ENCODE measurements around the gene ASB1.

ASB1 gene

DNA sequence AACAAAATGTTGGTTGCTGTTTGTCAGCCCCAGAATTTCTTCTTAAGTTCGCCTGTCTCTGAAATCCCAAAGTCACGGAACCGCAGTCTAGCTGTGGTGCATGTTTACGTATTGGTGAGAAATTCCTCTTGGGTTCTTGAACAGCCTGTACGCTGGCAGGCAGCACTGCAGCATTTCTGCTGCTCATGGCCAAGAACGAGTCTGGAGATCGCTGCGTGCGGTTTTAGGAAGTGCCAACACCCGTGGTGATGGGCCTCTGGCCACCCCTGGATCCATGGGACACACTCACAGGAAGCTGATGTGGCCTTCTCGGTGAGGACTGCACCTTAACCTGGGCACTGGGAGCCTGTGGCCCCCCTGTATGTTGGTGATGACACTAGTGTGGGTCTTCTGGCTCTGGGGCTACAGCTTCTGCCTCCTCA is 23.7 kb downstream of the ASB1 start:
- TF ChIP-seq, protein P1, sequence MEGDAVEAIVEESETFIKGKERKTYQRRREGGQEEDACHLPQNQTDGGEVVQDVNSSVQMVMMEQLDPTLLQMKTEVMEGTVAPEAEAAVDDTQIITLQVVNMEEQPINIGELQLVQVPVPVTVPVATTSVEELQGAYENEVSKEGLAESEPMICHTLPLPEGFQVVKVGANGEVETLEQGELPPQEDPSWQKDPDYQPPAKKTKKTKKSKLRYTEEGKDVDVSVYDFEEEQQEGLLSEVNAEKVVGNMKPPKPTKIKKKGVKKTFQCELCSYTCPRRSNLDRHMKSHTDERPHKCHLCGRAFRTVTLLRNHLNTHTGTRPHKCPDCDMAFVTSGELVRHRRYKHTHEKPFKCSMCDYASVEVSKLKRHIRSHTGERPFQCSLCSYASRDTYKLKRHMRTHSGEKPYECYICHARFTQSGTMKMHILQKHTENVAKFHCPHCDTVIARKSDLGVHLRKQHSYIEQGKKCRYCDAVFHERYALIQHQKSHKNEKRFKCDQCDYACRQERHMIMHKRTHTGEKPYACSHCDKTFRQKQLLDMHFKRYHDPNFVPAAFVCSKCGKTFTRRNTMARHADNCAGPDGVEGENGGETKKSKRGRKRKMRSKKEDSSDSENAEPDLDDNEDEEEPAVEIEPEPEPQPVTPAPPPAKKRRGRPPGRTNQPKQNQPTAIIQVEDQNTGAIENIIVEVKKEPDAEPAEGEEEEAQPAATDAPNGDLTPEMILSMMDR (IDR thresholded peaks at IDR 0.05; ENCODE audit: insufficient read depth, low read length, poor library complexity, severe bottlenecking) = no peak
- Histone ChIP-seq H3K36me3 (ENCODE audit: control insufficient read depth, insufficient read depth, low read length) (peaks cover 43% of the 10 kb centered on the region), H3K4me3 (replicated peaks; ENCODE audit: low read depth, low read length) (no peak overlapping the region), H3K27me3 (replicated peaks; ENCODE audit: control insufficient read depth, insufficient read depth, low read length) (no peaks in the 10 kb centered on the region)
- DNase-seq (ENCODE audit: extremely low read depth, insufficient read length) = no peak

DNA sequence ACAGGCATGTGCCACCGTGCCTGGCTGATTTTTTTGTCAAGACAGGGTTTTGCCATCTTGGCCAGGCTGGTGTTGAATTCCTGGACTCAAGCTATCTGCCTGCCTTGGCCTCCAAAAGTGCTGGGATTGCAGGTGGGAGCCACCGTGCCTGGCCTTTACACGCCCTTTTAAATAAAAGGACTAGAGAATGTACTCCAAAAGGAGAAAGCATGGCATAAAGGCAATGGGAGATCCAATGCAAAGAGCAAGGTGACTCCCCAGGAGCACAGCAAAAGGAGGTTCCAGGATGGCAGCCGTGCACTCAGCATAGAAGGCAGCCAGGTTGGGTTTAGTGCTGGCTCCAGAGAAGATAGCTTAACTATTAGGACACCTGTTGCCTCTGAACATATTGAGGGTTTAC is 27.1 kb downstream of the ASB1 start:
- Histone ChIP-seq H3K36me3 (ENCODE audit: control insufficient read depth, insufficient read depth, low read length) (peaks cover 18% of the 10 kb centered on the region), H3K4me3 (replicated peaks; ENCODE audit: low read depth, low read length) (no peak overlapping the region), H3K27me3 (replicated peaks; ENCODE audit: control insufficient read depth, insufficient read depth, low read length) (no peaks in the 10 kb centered on the region; the same call in 1 of the 2 replicates)
- DNase-seq (ENCODE audit: extremely low read depth, insufficient read length) = no peak
- TF ChIP-seq, protein P1 (IDR thresholded peaks at IDR 0.05; ENCODE audit: insufficient read depth, low read length, poor library complexity, severe bottlenecking) = no peak

DNA sequence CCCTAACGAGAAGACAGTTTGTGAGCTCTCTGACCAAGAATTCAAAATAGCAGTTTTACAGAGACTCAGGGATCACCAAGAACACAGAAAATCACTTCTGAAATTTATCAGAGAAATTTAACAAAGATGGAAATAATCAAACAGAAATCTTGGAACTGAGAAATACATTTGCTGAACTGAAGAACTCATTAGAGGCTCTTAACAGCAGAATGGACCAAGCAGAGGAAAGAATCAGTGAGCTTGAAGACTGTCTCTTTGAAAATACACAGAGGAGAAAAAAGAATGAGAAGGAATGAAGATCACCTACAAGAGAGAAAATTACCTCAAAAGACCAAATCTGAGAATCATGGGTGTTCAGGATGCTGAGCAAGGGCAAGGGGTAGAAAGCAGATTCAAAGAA is 29.7 kb downstream of the ASB1 start:
- H3K27me3 ChIP-seq (replicated peaks; ENCODE audit: control insufficient read depth, insufficient read depth, low read length) = no peaks in the 10 kb centered on the region; the same call in 1 of the 2 replicates
- H3K36me3 ChIP-seq (ENCODE audit: control insufficient read depth, insufficient read depth, low read length) = peaks cover 4% of the 10 kb centered on the region
- no peak for DNase-seq (ENCODE audit: extremely low read depth, insufficient read length)
- H3K4me3 ChIP-seq (replicated peaks; ENCODE audit: low read depth, low read length) = no peak overlapping the region
- TF ChIP-seq, protein P1 (IDR thresholded peaks at IDR 0.05; ENCODE audit: insufficient read depth, low read length, poor library complexity, severe bottlenecking) = no peak

DNA sequence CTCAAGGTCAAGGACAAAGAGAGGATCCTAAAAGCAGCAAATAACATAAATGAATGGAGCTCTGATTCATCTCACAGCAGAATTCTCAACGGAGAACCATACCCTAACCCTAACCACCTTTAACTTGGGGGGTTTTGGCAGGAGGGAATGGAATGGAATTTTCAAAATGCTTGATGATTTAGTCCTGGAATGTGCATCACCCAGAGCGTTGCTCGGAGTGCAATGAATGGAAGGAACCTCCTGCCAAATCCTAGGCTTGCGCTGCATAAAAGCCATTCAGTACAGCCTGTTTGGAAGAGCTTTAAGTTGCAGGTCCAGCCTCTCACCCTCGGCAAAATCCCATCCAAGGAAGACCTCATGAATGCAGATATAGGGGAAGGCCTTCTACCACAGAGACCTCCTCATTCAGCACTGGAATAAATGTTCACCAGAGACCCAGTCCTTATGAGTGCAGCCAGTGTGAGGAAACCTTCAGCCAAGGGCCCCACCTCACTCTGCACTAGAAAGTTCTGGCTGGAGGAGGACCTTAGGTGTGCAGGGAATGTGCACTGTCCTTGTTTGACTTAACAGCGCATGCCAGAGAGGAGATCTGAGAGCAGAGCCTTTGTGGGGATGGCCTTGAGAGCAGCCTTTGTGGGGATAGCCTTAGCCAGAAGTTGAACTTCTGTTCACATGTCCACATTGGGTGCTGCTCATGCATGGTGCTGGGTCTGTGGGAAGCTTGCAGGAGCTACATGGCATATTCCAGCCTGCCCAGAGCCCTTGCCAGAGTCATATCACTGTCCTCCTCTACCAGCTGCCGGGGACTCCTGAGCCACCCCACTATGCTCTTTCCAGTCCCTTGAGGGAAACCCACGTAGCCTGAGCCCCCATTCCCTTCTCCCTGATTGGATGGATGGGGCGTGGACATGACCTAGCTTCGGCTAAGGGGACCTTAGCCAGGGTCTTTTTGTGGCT is 30.5 kb downstream of the ASB1 start:
- no peaks in the 10 kb centered on the region; the same call in 1 of the 2 replicates for H3K27me3 ChIP-seq (replicated peaks; ENCODE audit: control insufficient read depth, insufficient read depth, low read length)
- TF ChIP-seq, protein P1 (IDR thresholded peaks at IDR 0.05; ENCODE audit: insufficient read depth, low read length, poor library complexity, severe bottlenecking) = no peak
- no peak overlapping the region for H3K4me3 ChIP-seq (replicated peaks; ENCODE audit: low read depth, low read length)
- no peaks in the 10 kb centered on the region for H3K36me3 ChIP-seq (ENCODE audit: control insufficient read depth, insufficient read depth, low read length)
- no peak for DNase-seq (ENCODE audit: extremely low read depth, insufficient read length)

DNA sequence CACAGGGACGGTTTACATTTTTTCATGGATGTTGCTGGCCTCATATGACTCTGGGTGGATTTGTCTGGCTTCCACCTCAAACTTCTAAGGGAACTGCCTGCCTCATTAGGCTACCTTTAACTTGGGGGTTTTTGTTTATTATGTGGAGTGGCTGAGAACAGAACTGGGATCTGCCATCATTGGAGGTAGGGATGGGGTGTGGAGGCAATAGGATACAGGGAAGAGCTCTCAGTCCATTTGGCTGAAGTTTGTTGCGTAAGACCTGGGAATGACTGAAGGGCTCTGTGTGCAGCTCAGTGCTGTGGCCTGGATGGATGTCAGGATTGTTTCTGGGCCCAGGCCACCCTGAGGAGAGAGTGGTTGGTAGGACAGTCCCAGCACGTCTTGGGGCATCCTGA is 31.2 kb downstream of the ASB1 start:
- no peaks in the 10 kb centered on the region for H3K36me3 ChIP-seq (ENCODE audit: control insufficient read depth, insufficient read depth, low read length)
- TF ChIP-seq, protein P1 (IDR thresholded peaks at IDR 0.05; ENCODE audit: insufficient read depth, low read length, poor library complexity, severe bottlenecking) = no peak

More for the DNA sequence above, 31.2 kb downstream of the ASB1 start:
- no peaks in the 10 kb centered on the region; the same call in 1 of the 2 replicates for H3K27me3 ChIP-seq (replicated peaks; ENCODE audit: control insufficient read depth, insufficient read depth, low read length)
- no peak for DNase-seq (ENCODE audit: extremely low read depth, insufficient read length)
- no peak overlapping the region for H3K4me3 ChIP-seq (replicated peaks; ENCODE audit: low read depth, low read length)
